Kidney tubule cell (primary cell): ENCODE measurements around the gene CCDC7.
"Not testable (repeated sequence)": the region's sequence is repeated elsewhere in the genome, so short reads cannot be mapped to it uniquely, and the experiment has no call there.

ENCODE experiments used
- DNase-seq: peaks from one replicate; pipeline ENCODE4 v3.0.0-alpha.2; 2018; ENCODE audit warnings: low spot score

The CCDC7 gene

GRCh38 chr10:32454148-32454547 is 8.2 kb downstream of the CCDC7 start:
- DNase-seq = no peak

DNA sequence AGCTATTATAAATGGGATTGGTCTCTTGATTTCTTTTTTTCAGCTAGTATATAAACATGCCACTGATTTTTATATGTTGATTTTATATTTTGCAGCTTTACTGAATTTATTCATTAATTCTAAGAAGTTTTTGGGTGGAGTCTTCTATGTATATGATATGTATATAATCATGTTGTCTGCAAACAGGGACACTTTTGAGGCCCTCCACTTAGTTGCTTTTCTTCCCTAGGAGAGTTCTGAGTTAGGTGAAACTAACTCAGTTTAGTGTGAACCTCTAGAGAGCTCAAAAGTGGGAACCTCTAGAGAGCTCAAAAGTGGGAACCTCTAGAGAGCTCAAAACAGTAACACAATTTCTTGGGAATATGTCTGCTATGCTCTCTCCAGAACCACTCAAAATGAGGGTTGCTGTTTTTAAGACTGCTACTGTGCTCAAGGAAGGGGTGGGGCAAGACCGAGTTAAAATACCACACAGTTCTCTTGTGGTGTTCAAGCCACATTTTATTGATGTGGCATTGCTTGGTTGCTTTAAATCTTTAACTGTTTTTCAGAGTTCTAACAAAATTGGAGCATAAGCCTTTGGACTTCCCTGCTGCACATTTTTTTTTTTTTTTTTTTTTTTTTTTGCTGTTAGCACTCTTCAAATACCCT is 13.2 kb downstream of the CCDC7 start:
- no peak for DNase-seq

DNA sequence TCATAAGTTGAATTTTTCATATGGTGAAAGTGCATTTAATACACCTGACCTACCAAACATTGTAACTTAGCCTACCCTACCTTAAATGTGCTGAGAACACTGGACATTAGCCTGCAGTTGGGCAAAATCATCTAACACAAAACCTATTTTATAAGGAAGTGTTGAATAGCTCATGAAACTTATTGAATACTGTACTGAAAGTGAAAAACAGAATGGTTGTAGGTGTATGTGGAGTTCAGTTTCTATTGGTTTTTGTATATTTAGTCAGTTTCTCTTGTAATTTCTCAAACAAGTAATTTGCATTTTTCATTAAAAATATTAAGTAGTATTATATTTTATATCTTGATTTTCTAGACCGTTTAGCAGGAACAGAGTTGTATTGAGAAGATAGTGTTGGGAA is 15.3 kb downstream of the CCDC7 start:
- no peak for DNase-seq

DNA sequence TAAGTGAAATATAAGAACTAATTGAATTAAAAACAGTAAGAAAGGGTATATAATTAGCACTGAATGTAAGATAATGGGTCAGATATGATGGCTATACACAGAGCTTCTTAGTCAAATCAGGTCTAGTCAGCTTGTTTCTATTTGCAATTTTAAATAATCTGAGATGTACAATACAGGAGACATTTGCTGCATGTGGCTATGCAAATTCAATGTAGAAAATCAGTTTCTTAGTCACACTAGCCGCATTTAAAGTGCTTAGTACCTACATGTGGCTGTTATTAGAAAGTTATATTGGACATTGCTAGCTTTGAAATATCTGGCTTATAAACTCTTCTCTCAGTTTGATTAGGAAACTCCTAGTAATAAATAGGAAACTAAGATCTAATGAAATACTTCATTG is 25.3 kb downstream of the CCDC7 start:
- no peak for DNase-seq

DNA sequence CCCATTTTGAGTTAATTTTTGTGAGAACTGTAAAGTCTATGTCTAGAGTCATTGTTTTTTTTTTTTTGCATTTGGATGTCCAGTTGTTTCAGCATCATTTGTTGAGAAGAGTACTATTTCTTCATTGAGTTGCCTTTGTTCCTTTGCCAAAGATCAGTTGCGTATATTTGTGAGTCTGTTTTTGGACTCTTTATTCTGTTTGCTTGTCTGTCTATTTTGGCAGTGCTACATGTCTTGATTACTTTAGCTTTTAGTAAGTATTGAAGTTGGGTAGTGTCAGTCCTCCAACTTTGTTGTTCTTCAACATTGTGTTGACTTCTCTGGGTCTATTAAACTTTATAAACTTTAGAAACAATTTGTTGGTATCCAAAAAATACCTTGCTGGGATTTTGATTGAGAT is 31.6 kb downstream of the CCDC7 start:
- DNase-seq = no peak

- no peak for DNase-seq
These were observed 35.7 kb downstream of the CCDC7 start for GRCh38 chr10:32481606-32482005.

DNA sequence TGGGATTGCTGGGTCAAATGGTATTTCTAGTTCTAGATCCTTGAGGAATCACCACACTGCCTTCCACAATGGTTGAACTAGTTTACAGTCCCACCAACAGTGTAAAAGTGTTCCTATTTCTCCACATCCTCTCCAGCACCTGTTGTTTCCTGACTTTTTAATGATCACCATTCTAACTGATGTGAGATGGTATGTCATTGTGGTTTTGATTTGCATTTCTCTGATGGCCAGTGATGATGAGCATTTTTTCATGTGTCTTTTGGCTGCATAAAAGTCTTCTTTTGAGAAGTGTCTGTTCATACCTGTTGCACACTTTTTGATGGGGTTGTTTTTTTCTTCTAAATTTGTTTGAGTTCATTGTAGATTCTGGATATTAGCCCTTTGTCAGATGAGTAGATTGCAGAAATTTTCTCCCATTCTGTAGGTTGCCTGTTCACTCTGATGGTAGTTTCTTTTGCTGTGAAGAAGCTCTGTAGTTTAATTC is 37.1 kb downstream of the CCDC7 start:
- DNase-seq = not testable (repeated sequence)

DNA sequence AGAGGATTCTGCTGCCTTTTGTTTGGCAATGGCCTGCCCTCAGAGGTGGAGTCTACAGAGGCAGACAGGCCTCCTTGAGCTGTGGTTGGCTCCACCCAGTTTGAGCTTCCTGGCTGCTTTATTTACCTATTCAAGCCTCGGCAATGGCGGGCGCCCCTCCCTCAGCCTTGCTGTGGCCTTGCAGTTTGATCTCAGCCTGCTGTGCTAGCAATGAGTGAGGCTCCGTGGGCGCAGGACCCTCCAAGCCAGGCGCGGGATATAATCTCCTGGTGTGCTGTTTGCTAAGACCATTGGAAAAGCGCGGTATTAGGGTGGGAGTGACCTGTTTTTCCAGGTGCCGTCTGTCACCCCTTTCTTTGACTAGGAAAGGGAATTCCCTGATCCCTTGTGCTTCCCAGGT is 42.1 kb downstream of the CCDC7 start:
- not testable (repeated sequence) for DNase-seq

- DNase-seq = no peak
These were observed 43.2 kb downstream of the CCDC7 start for GRCh38 chr10:32489158-32489557.

DNA sequence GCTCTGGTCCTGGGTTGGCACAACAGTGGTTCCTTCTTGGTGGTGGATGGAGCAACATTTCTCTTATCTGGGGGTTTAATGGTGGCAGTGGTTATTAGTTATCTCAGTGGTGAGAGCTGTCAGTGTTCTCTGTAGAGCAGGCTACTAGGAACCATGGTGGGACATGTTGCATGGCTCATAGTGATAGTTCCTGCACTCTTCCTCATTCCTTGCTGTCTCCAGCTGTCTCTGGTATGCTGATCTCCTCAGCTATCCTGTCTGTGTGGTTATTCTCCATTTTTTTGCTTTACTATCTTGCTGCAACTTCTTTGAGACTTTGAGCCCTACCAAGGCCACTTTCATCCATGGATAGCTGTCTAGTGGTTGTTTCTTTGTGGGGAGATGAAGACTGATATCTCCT is 44.0 kb downstream of the CCDC7 start:
- DNase-seq = peak; percentile 3

- DNase-seq = not testable (repeated sequence)
These were observed 48.6 kb downstream of the CCDC7 start for GRCh38 chr10:32494562-32494961.

DNA sequence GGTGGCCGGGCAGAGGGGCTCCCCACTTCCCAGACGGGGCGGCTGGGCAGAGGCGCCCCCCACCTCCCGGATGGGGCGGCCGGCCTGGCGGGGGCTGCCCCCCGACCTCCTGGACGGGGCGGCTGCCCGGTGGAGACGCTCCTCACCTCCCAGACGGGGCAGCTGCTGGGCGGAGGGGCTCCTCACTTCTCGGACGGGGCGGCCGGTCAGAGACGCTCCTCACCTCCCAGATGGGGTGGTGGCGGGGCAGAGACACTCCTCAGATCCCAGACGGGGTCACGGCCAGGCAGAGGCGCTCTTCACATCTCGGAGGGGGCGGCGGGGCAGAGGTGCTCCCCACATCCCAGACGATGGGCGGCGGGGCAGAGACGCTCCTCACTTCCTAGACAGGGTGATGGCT is 54.2 kb downstream of the CCDC7 start:
- DNase-seq = not testable (repeated sequence)

GRCh38 chr10:32501906-32502305 is 56.0 kb downstream of the CCDC7 start:
- DNase-seq = no peak

- not testable (repeated sequence) for DNase-seq
These were observed 60.0 kb downstream of the CCDC7 start for GRCh38 chr10:32505762-32506420.

DNA sequence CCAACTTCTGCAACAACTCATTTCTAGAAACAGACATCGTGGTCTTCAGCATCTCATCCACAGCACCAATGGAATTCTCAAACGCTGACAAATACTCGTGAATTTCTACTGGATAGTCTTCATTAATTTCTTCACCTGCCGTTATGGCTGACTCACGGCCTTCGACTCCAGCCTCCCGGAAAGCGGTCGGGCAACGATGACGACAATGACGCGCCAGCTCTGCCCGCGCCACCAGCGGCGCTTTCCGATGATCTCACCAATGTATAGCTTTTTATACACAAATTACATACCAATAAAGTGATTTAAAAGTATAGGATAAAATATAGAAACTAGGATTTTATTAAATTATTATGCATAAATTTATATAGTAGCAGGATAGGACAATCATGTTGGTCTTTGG is 65.7 kb downstream of the CCDC7 start:
- no peak for DNase-seq

DNA sequence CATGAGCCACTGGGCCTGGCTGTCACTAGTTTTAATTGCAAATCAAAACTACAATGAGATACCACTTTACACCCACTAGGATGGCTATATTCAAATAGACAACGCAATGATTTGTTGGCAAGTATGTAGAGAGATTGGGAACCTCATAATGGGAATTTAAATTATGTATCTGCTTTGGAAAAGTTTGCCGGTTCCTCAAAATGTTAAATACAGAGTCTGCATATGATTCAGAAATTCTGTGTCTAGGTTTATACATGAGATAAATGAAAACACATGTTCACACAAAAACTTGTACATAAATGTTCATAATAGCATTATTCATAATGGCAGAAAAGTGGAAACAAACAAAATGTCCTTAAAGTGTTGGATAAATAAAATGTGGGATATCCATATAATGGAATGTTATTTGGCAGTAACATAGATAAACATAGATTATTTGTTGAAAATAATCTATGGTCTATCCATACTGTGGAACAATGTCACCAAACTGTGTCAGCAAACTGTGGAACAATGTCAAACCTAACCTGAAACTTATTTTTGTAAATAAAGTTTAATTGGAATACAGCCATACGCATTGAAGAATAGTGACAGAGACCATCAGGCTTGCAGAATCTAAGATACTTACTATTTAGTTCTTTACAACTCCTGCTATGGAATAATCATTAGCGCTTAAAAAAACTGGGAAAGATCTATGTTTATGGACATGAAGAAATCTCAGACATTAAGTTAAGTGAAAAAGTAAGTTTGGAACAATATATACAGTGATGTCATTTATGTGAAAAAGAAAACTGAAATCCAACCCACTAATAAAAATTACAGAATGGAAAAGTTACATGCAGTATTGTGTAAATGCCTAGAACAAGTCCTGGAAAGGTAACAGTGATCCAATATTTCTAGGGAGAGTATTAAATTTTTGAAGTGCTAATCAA is 70.9 kb downstream of the CCDC7 start:
- DNase-seq = no peak

- no peak for DNase-seq
These were observed 84.3 kb downstream of the CCDC7 start for GRCh38 chr10:32530231-32530630.

GRCh38 chr10:32538256-32538655 is 92.3 kb downstream of the CCDC7 start:
- DNase-seq = no peak

DNA sequence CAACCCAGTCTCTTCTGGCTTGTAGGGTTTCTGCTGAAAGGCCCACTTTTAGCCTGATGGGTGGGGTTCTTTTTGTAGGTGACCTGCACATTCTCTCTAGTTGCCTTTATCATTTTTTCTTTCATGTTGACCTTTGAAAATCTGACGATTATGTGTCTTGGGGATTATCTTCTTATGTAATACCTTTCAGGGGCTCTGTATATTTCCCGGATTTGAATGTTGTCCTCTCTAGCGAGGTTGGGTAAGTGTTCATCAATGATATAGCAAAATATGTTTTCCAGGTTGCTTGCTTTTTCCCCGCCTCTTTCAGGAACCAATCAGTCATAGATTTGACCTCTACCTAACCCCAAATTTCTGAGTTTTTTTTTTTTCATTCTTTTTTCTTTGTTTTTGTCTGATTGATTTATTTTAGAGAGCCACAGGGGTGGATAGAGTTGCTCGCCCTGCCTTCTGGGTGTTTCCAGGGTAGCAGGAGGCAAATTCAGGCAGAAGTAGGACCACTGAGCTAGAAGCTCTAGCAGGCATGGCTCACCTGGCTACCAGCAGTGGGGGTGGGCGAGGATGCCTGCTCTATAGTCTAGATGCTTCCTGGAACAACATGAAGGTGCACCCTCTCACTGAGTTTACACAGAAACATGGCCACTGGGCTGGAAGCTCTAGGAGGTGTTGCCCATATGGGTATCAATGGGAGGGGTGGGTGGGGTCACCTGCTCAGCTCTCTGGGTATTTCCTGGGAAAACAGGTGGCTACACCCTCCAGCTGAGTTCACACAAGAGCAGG is 94.9 kb downstream of the CCDC7 start:
- no peak for DNase-seq

DNA sequence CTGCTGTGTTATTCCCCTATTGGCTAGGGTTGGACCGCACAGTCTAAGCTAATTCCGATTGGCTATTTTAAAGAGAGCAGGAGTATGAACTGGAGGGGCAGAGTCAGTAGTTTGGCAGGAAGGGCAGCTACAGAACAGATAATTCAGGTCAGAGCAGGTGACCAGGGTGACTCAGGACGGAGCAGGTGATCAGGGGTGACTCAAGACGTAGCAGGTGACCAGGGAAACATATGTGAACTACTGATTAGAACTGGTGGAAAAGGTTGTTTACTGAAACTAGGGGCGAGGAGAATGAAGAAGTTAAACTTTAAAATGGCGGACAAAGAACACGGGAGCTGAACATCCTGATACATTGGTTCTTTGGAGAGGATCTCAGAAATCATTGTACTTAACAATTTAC is 102.3 kb downstream of the CCDC7 start:
- DNase-seq = no peak

- no peak for DNase-seq
These were observed 110.9 kb downstream of the CCDC7 start for GRCh38 chr10:32556783-32557395.
